HCT116 (cell line): ENCODE data around the gene CCDC92. TPM values are rescaled to one million over a fixed set of nuclear protein-coding genes. Genes with fewer than 3 reads are reported as not detected.

ENCODE experiments used
- ATAC-seq: fragments of 200-7000 bp; cut with Tn5 transposase; 2 replicates; pipeline ENCODE4 v1.9.1; 2020; ENCODE audit warnings: mild to moderate bottlenecking, moderate library complexity
- BruUV-seq: library from RNA; stranded (reverse); fragments of 400-500 nt; replicated peaks from 2 replicates; lab custom pipeline; 2021; lab: Mats Ljungman, UMichigan
- CTCF ChIA-PET: fragments of 300-600 bp; sonication (Branson Sonifier 250); formaldehyde crosslinking; loops from one replicate; lab custom pipeline; 2021; ENCODE audit warnings: antibody characterized with exemption; lab: Charles Lee
- POLR2A ChIA-PET: fragments of 300-600, 350-600 bp; sonication (Branson Sonifier 250); formaldehyde crosslinking; loops from one replicate; lab custom pipeline; 2021; ENCODE audit warnings: antibody characterized with exemption; lab: Charles Lee
- RAD21 ChIA-PET, 2 experiments: fragments of 300-600 bp; sonication (Branson Sonifier 250); formaldehyde crosslinking; loops; one replicate each; lab custom pipeline; 2023; ENCODE audit warnings: low total read pairs in 2 of 2; ENCODE audit not compliant: uncharacterized antibody in 2 of 2, unreplicated experiment in 2 of 2, low non-redundant PET in 1 of 2; lab: Charles Lee
- DNase-seq: peaks from one replicate; pipeline ENCODE4 v3.0.0-alpha.2; 2010; ENCODE audit warnings: low read depth, low spot score
- H2AFZ ChIP-seq: fragments of 200-600 bp; shearing (Covaris generic), sonication (generic); 2 replicates; pipeline ENCODE4 v1.6.1; 2017; ENCODE audit warnings: low read depth, mixed run types, mixed read lengths, antibody characterized with exemption, low read length; ENCODE audit not compliant: poor library complexity, severe bottlenecking
- H3K27ac ChIP-seq: 2 replicates; pipeline ENCODE4 v1.5.1; 2012; ENCODE audit warnings: low read depth, low read length
- H3K27me3 ChIP-seq: fragments of 200-600 bp; sonication (generic); 2 replicates; pipeline ENCODE4 v1.6.1; 2016; ENCODE audit warnings: mixed run types, low read length, mixed read lengths; ENCODE audit not compliant: insufficient read depth
- H3K36me3 ChIP-seq, 2 experiments: fragments of 200-500 bp in 1 of 2; fragments of 200-600 bp in 1 of 2; sonication (Bioruptor generic) in 1 of 2; sonication (generic) in 1 of 2; 2 replicates each; pipeline versions ENCODE4 v1.5.1 to v1.6.1; 2014 to 2016; ENCODE audit warnings: low read length in 2 of 2, inconsistent platforms in 1 of 2, mixed read lengths in 1 of 2, mixed run types in 1 of 2; ENCODE audit not compliant: insufficient read depth in 2 of 2, control insufficient read depth in 1 of 2
- H3K4me1 ChIP-seq, 2 experiments: fragments of 200-600 bp in 1 of 2; sonication (generic) in 1 of 2; 2 replicates each; pipeline versions ENCODE4 v1.5.1 to v1.6.1; 2012 to 2017; ENCODE audit warnings: low read length in 2 of 2, inconsistent platforms in 1 of 2, mild to moderate bottlenecking in 1 of 2, mixed read lengths in 1 of 2, mixed run types in 1 of 2, moderate library complexity in 1 of 2; ENCODE audit not compliant: insufficient read depth in 2 of 2, control insufficient read depth in 1 of 2
- H3K4me2 ChIP-seq: fragments of 200-600 bp; sonication (generic); 2 replicates; pipeline ENCODE4 v1.6.1; 2017; ENCODE audit warnings: mixed run types, low read length, mixed read lengths
- H3K4me3 ChIP-seq, 2 experiments: fragments of 200-600 bp in 1 of 2; sonication (generic) in 1 of 2; replicated peaks in 1 of 2; 2 replicates each; pipeline ENCODE4 v1.5.1; 2011 to 2016; ENCODE audit warnings: low read length in 2 of 2, control low read depth in 1 of 2, low read depth in 1 of 2, mild to moderate bottlenecking in 1 of 2, mixed read lengths in 1 of 2, mixed run types in 1 of 2
- H3K79me2 ChIP-seq: fragments of 200-600 bp; sonication (generic); 2 replicates; pipeline ENCODE4 v1.6.1; 2017; ENCODE audit warnings: mild to moderate bottlenecking, mixed run types, low read length, moderate library complexity, mixed read lengths; ENCODE audit not compliant: insufficient read depth
- H3K9ac ChIP-seq: fragments of 200-600 bp; sonication (generic); 2 replicates; pipeline ENCODE4 v1.6.1; 2016; ENCODE audit warnings: low read length, mixed read lengths
- H3K9me2 ChIP-seq: fragments of 200-600 bp; sonication (generic), shearing (Covaris generic); 2 replicates; pipeline ENCODE4 v1.6.1; 2017; ENCODE audit warnings: mixed run types, mild to moderate bottlenecking, moderate library complexity; ENCODE audit not compliant: insufficient read depth
- H3K9me3 ChIP-seq, 2 experiments: fragments of 200-500 bp in 1 of 2; fragments of 200-600 bp in 1 of 2; sonication (Bioruptor generic) in 1 of 2; sonication (generic) in 1 of 2; 2 replicates each; pipeline ENCODE4 v1.6.1; 2014 to 2017; ENCODE audit warnings: low read length in 2 of 2, mixed read lengths in 2 of 2, inconsistent platforms in 1 of 2, low read depth in 1 of 2, mild to moderate bottlenecking in 1 of 2, mixed run types in 1 of 2, moderate library complexity in 1 of 2; ENCODE audit not compliant: control insufficient read depth in 1 of 2, insufficient read depth in 1 of 2
- H4K20me1 ChIP-seq: fragments of 200-600 bp; sonication (generic), shearing (Covaris generic); 2 replicates; pipeline ENCODE4 v1.6.1; 2017; ENCODE audit warnings: mixed run types, mild to moderate bottlenecking, moderate library complexity; ENCODE audit not compliant: insufficient read depth
- CEBPB ChIP-seq: IDR thresholded peaks from 2 replicates; pipeline ENCODE4 v1.6.1; 2012; ENCODE audit warnings: low read depth
- CTCF ChIP-seq, 3 experiments: fragments of 200-600 bp in 1 of 3; sonication (generic) in 1 of 3; IDR thresholded peaks in 2 of 3; conservative IDR thresholded peaks in 1 of 3; 2 replicates each; pipeline ENCODE4 v1.5.1; 2012 to 2017; ENCODE audit warnings: low read depth in 2 of 3, low read length in 2 of 3, antibody characterized with exemption in 1 of 3, borderline replicate concordance in 1 of 3, control low read depth in 1 of 3, mild to moderate bottlenecking in 1 of 3, mixed read lengths in 1 of 3, mixed run types in 1 of 3, moderate library complexity in 1 of 3; ENCODE audit not compliant: insufficient read depth in 1 of 3
- EGR1 ChIP-seq: IDR thresholded peaks from 2 replicates; pipeline ENCODE4 v1.6.1; 2012; ENCODE audit warnings: low read depth
- JUND ChIP-seq: IDR thresholded peaks from 2 replicates; pipeline ENCODE4 v1.6.1; 2012
- MAX ChIP-seq: IDR thresholded peaks from 2 replicates; pipeline ENCODE4 v1.6.1; 2012
- POLR2A ChIP-seq: IDR thresholded peaks from 2 replicates; pipeline ENCODE4 v1.7.0; 2011; ENCODE audit warnings: borderline replicate concordance; ENCODE audit not compliant: insufficient read depth, insufficient read length; ENCODE audit errors: extremely low read depth
- POLR2AphosphoS5 ChIP-seq: IDR thresholded peaks from 2 replicates; pipeline ENCODE4 v1.6.1; 2011; ENCODE audit warnings: mild to moderate bottlenecking, low read depth, low read length, moderate library complexity
- RAD21 ChIP-seq: IDR thresholded peaks from 2 replicates; pipeline ENCODE4 v1.6.1; 2012; ENCODE audit warnings: low read depth, mild to moderate bottlenecking
- REST ChIP-seq: IDR thresholded peaks from 2 replicates; pipeline ENCODE4 v1.6.1; 2012; ENCODE audit warnings: low read depth
- SIN3A ChIP-seq: IDR thresholded peaks from 2 replicates; pipeline ENCODE4 v1.6.1; 2012; ENCODE audit warnings: low read depth
- SP1 ChIP-seq: IDR thresholded peaks from 2 replicates; pipeline ENCODE4 v1.6.1; 2012; ENCODE audit warnings: low read depth
- TCF7L2 ChIP-seq: IDR thresholded peaks from 2 replicates; pipeline ENCODE4 v1.7.0; 2011; ENCODE audit warnings: borderline replicate concordance, inconsistent platforms; ENCODE audit not compliant: insufficient read depth, insufficient read length; ENCODE audit errors: extremely low read depth
- YY1 ChIP-seq: IDR thresholded peaks from 2 replicates; pipeline ENCODE4 v1.6.1; 2011; ENCODE audit warnings: low read length, low read depth, moderate library complexity, mild to moderate bottlenecking; ENCODE audit not compliant: insufficient replicate concordance; ENCODE audit errors: extremely low read depth
- ZFX ChIP-seq: fragments of 450-650 bp; IDR thresholded peaks from 2 replicates; pipeline ENCODE4 v1.6.1; 2017
- ZNF274 ChIP-seq: fragments of 200-500 bp; sonication (Bioruptor generic); IDR thresholded peaks from 2 replicates; pipeline ENCODE4 v1.6.1; 2014; ENCODE audit warnings: mild to moderate bottlenecking, low read depth, low read length, inconsistent platforms
- intact Hi-C: fragments of 100-400 bp; cut with micrococcal nuclease; formaldehyde crosslinking; loops from 2 replicates; pipeline ENCODE4 v1.10.0; 2022
- total RNA-seq: library from RNA; stranded (reverse); gene quantifications from one replicate; pipeline ENCODE4 v1.2.1, GENCODE V29; 2021; ENCODE audit not compliant: unreplicated experiment

CCDC92 gene
- total RNA-seq, 1 experiment from 2014 or later, result 9.7 TPM

GRCh38 chr12:124009781-124010180, 37.1 kb upstream of the CCDC92 start:
- TF ChIP-seq RAD21 (no peak), ZFX (no peak), CEBPB (no peak), CTCF (IDR thresholded peaks at IDR 0.05 in 2 of 3, conservative IDR thresholded peaks at IDR 0.05 in 1 of 3; ENCODE audit: borderline replicate concordance in 1 of 3, insufficient read depth in 1 of 3, low read depth in 2 of 3, low read length in 2 of 3) (no peak), POLR2AphosphoS5 (no peak), TCF7L2 (no peak), MAX (no peak), SIN3A (no peak), ZNF274 (no peak), EGR1 (no peak), POLR2A (no peak), REST (no peak), JUND (no peak), YY1 (no peak), SP1 (no peak)

More at GRCh38 chr12:124009781-124010180, 37.1 kb upstream of the CCDC92 start:
- no peak overlapping the region for H3K9ac ChIP-seq
- no peak overlapping the region for H3K4me3 ChIP-seq
- BruUV-seq, result no TSS peak
- no peak for ATAC-seq
- POLR2A ChIA-PET, result no interaction called here
- no peaks in the 10 kb centered on the region for H3K9me2 ChIP-seq
- CTCF ChIA-PET, result no interaction called here
- H3K36me3 ChIP-seq, result peaks cover 17 to 29% of the 10 kb centered on the region in 2 experiments; a peak in 3 of 4 replicates
- no peak overlapping the region for H3K27ac ChIP-seq
- H4K20me1 ChIP-seq, result peaks cover 8% of the 10 kb centered on the region; the same call in 1 of the 2 replicates
- no peak for DNase-seq
- no peaks in the 10 kb centered on the region for H3K27me3 ChIP-seq
- no peaks in the 10 kb centered on the region for H3K9me3 ChIP-seq
- intact Hi-C loops, result no loop called here
- H2AFZ ChIP-seq, result no peak overlapping the region
- H3K79me2 ChIP-seq, result peaks cover 10% of the 10 kb centered on the region; the same call in 1 of the 2 replicates
- H3K4me2 ChIP-seq, result no peak overlapping the region
- RAD21 ChIA-PET, result no interaction called here
- H3K4me1 ChIP-seq, result no peaks in the 10 kb centered on the region
